HepG2 (cell line): ENCODE data around the gene UBQLN4. TPM values are rescaled to one million over a fixed set of nuclear protein-coding genes. Genes with fewer than 3 reads are reported as not detected.

Source experiments
- CENPX ChIP-seq: sonication (generic); formaldehyde crosslinking; IDR thresholded peaks from 2 replicates; pipeline ENCODE4 v1.9.0; 2021; ENCODE audit warnings: mild to moderate bottlenecking, missing genetic modification reagents, moderate library complexity
- DR1 ChIP-seq: sonication (generic); formaldehyde crosslinking; IDR thresholded peaks from 2 replicates; pipeline ENCODE4 v1.8.0; 2021; ENCODE audit warnings: mild to moderate bottlenecking, missing genetic modification reagents, inconsistent platforms
- MBNL3 ChIP-seq: fragments of 250-450 bp; sonication (Bioruptor Pico); conservative IDR thresholded peaks from 2 replicates; pipeline ENCODE4 v1.8.0; 2022; ENCODE audit warnings: mild to moderate bottlenecking, inconsistent platforms
- MXI1 ChIP-seq: IDR thresholded peaks from 3 replicates; pipeline ENCODE4 v1.6.1; 2012; ENCODE audit warnings: low read depth, low read length, inconsistent platforms, borderline replicate concordance
- NFKBIZ ChIP-seq: IDR thresholded peaks from 2 replicates; pipeline ENCODE4 v1.6.1; 2018; ENCODE audit warnings: missing genetic modification reagents, missing compliant biosample characterization
- NR1H2 ChIP-seq: sonication (generic); formaldehyde crosslinking; IDR thresholded peaks from 2 replicates; pipeline ENCODE4 v1.8.1; 2022; ENCODE audit warnings: low read depth, missing genetic modification reagents, borderline replicate concordance
- PRDM10 ChIP-seq: sonication (generic); formaldehyde crosslinking; IDR thresholded peaks from 2 replicates; pipeline ENCODE4 v1.4.0; 2020; ENCODE audit warnings: low read depth, missing genetic modification reagents
- REPIN1 ChIP-seq: sonication (generic); formaldehyde crosslinking; IDR thresholded peaks from 2 replicates; pipeline ENCODE4 v1.8.0; 2022; ENCODE audit warnings: missing genetic modification reagents, low read depth, mild to moderate bottlenecking, borderline replicate concordance
- STAT6 ChIP-seq: sonication (generic); formaldehyde crosslinking; IDR thresholded peaks from 2 replicates; pipeline ENCODE4 v1.4.0; 2020; ENCODE audit warnings: missing genetic modification reagents, mild to moderate bottlenecking, borderline replicate concordance
- ZFP37 ChIP-seq: sonication (generic); formaldehyde crosslinking; IDR thresholded peaks from 2 replicates; pipeline ENCODE4 v1.4.0; 2020; ENCODE audit warnings: missing genetic modification reagents, borderline replicate concordance
- ZKSCAN8 ChIP-seq: IDR thresholded peaks from 2 replicates; pipeline ENCODE4 v1.6.1; 2016; ENCODE audit warnings: borderline replicate concordance, missing genetic modification reagents, missing compliant biosample characterization
- ZNF232 ChIP-seq: sonication (generic); formaldehyde crosslinking; IDR thresholded peaks from 2 replicates; pipeline ENCODE4 v1.4.0; 2020; ENCODE audit warnings: missing genetic modification reagents, borderline replicate concordance
- ZNF24 ChIP-seq: fragments of 450-650 bp; IDR thresholded peaks from 2 replicates; pipeline ENCODE4 v1.6.1; 2017; ENCODE audit warnings: antibody characterized with exemption, mild to moderate bottlenecking
- ZNF557 ChIP-seq: sonication (generic); formaldehyde crosslinking; IDR thresholded peaks from 2 replicates; pipeline ENCODE4 v1.4.0; 2020; ENCODE audit warnings: missing genetic modification reagents
- ZNF589 ChIP-seq: sonication (generic); formaldehyde crosslinking; conservative IDR thresholded peaks from 2 replicates; pipeline ENCODE4 v1.8.0; 2022; ENCODE audit warnings: mild to moderate bottlenecking, moderate library complexity, missing genetic modification reagents
- ZNF713 ChIP-seq: sonication (generic); formaldehyde crosslinking; IDR thresholded peaks from 2 replicates; pipeline ENCODE4 v1.4.0; 2020; ENCODE audit warnings: mild to moderate bottlenecking, missing genetic modification reagents
- polyA plus RNA-seq, 8 experiments: library from polyadenylated mRNA; depleted of rRNA in 3 of 8; stranded (reverse) in 7 of 8; unstranded in 1 of 8; fragments of >200 nt; fragmentation: Illumina TruSeq in 4 of 8; extraction: Trizol in 4 of 8; gene quantifications; 2 replicates each; pipeline versions ENCODE4 v1.2.1 to v1.2.3, GENCODE V29; 2011 to 2016; ENCODE audit warnings: low read depth in 4 of 8, missing spikeins in 1 of 8, mixed read lengths in 1 of 8; ENCODE audit not compliant: insufficient read depth in 1 of 8
- total RNA-seq, 5 experiments: library from RNA; depleted of rRNA; stranded (reverse); fragments of >200 nt; fragmentation: Illumina TruSeq; extraction: Trizol; gene quantifications; 2 replicates each; pipeline ENCODE4 v1.2.3, GENCODE V29; 2016; ENCODE audit warnings: low read depth in 1 of 5
- TF ChIP-seq, protein P1 (sequence below): sonication (generic); formaldehyde crosslinking; IDR thresholded peaks from 2 replicates; pipeline ENCODE4 v1.4.0; 2020; ENCODE audit warnings: missing genetic modification reagents

UBQLN4 gene
- total and polyA plus RNA-seq, 2 of the 13 experiments (the other 11 are each of a cell fraction or from before 2014, with no cell fraction given), result 31.5 to 39.8 TPM

GRCh38 chr1:156054500-156055280 is 1.1 kb upstream of the UBQLN4 start, which contains the start of gene LAMTOR2 (continued):
- TF ChIP-seq, protein P1, sequence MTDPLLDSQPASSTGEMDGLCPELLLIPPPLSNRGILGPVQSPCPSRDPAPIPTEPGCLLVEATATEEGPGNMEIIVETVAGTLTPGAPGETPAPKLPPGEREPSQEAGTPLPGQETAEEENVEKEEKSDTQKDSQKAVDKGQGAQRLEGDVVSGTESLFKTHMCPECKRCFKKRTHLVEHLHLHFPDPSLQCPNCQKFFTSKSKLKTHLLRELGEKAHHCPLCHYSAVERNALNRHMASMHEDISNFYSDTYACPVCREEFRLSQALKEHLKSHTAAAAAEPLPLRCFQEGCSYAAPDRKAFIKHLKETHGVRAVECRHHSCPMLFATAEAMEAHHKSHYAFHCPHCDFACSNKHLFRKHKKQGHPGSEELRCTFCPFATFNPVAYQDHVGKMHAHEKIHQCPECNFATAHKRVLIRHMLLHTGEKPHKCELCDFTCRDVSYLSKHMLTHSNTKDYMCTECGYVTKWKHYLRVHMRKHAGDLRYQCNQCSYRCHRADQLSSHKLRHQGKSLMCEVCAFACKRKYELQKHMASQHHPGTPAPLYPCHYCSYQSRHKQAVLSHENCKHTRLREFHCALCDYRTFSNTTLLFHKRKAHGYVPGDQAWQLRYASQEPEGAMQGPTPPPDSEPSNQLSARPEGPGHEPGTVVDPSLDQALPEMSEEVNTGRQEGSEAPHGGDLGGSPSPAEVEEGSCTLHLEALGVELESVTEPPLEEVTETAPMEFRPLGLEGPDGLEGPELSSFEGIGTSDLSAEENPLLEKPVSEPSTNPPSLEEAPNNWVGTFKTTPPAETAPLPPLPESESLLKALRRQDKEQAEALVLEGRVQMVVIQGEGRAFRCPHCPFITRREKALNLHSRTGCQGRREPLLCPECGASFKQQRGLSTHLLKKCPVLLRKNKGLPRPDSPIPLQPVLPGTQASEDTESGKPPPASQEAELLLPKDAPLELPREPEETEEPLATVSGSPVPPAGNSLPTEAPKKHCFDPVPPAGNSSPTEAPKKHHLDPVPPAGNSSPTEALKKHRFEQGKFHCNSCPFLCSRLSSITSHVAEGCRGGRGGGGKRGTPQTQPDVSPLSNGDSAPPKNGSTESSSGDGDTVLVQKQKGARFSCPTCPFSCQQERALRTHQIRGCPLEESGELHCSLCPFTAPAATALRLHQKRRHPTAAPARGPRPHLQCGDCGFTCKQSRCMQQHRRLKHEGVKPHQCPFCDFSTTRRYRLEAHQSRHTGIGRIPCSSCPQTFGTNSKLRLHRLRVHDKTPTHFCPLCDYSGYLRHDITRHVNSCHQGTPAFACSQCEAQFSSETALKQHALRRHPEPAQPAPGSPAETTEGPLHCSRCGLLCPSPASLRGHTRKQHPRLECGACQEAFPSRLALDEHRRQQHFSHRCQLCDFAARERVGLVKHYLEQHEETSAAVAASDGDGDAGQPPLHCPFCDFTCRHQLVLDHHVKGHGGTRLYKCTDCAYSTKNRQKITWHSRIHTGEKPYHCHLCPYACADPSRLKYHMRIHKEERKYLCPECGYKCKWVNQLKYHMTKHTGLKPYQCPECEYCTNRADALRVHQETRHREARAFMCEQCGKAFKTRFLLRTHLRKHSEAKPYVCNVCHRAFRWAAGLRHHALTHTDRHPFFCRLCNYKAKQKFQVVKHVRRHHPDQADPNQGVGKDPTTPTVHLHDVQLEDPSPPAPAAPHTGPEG (CRISPR knock-in tag), result no peak; the same call in 1 of the 2 replicates
- TF ChIP-seq ZFP37 (no peak), NFKBIZ (no peak), STAT6 (peak; percentile 65; the same call in 1 of the 2 replicates), MBNL3 (CRISPR knock-in tag) (no peak), ZNF557 (CRISPR knock-in tag) (0 out of 2 replicates have a peak, but pooled peaks have one; percentile 15), MXI1 (peak; percentile 96; the same call in 2 of the 3 replicates), NR1H2 (no peak), DR1 (CRISPR knock-in tag) (no peak), ZNF24 (no peak), ZNF232 (CRISPR knock-in tag) (no peak), ZNF589 (CRISPR knock-in tag) (no peak; the same call in 1 of the 2 replicates), CENPX (no peak), PRDM10 (CRISPR knock-in tag) (peak; percentile 92), REPIN1 (CRISPR knock-in tag) (peak; percentile 49; the same call in 1 of the 2 replicates), ZKSCAN8 (CRISPR knock-in tag) (peak; percentile 39; the same call in 1 of the 2 replicates), ZNF713 (CRISPR knock-in tag) (no peak; the same call in 1 of the 2 replicates)
